Measurements from ENCODE around the gene TENM4. TPM values are rescaled to one million over a fixed set of nuclear protein-coding genes. Genes with fewer than 3 reads are reported as not detected.

Gene TENM4
- total RNA-seq, 4 donors from 2014 or later = 0.88 to 61.5 (median 4.0) TPM

DNA sequence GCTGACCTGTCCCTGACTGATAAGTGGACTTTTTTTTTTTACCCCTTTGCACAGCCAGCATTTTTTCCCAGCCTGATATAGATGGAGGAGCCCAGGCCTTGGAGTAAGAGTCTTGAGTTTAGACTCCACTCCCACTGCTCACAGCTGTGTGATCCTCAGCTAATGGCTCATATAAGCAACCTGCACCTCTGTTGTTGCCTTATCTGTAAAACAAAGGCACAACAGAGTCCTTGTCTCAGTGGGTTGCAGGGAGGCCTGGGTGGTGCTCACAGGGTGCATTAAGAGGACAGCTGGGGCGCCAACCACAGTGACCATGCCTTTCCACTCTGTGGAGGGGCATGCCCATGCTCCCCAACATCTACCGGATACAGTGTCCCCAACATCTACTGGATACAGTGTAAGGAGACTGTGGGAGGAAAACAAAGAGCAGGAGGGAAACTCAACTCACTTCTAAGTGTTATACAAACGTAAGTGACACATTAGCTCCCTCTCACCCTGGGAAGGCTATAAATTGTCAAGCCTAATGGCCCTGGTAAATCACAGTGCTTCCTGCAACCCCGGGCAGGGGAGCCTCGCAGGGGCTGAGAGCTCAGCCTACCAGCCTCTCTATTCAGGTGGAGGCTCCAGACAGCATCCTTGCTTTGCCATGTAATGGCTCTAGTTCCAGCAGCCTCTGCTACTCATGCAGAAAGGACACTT is 109.5 kb downstream of the TENM4 start:
- no peak for TF ChIP-seq POLR2A (IDR thresholded peaks at IDR 0.05)
- TF ChIP-seq, protein P1, sequence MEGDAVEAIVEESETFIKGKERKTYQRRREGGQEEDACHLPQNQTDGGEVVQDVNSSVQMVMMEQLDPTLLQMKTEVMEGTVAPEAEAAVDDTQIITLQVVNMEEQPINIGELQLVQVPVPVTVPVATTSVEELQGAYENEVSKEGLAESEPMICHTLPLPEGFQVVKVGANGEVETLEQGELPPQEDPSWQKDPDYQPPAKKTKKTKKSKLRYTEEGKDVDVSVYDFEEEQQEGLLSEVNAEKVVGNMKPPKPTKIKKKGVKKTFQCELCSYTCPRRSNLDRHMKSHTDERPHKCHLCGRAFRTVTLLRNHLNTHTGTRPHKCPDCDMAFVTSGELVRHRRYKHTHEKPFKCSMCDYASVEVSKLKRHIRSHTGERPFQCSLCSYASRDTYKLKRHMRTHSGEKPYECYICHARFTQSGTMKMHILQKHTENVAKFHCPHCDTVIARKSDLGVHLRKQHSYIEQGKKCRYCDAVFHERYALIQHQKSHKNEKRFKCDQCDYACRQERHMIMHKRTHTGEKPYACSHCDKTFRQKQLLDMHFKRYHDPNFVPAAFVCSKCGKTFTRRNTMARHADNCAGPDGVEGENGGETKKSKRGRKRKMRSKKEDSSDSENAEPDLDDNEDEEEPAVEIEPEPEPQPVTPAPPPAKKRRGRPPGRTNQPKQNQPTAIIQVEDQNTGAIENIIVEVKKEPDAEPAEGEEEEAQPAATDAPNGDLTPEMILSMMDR (IDR thresholded peaks at IDR 0.05) = no peak
- Histone ChIP-seq H3K4me3 (no peak overlapping the region), H3K9me3 (no peaks in the 10 kb centered on the region), H3K27me3 (no peaks in the 10 kb centered on the region), H3K27ac (no peak overlapping the region), H3K36me3 (no peaks in the 10 kb centered on the region), H3K4me1 (no peaks in the 10 kb centered on the region)
- intact Hi-C loops (cut with DNase I; ENCODE audit: low total_unique reads) = no loop called here
- DNase-seq = no peak

DNA sequence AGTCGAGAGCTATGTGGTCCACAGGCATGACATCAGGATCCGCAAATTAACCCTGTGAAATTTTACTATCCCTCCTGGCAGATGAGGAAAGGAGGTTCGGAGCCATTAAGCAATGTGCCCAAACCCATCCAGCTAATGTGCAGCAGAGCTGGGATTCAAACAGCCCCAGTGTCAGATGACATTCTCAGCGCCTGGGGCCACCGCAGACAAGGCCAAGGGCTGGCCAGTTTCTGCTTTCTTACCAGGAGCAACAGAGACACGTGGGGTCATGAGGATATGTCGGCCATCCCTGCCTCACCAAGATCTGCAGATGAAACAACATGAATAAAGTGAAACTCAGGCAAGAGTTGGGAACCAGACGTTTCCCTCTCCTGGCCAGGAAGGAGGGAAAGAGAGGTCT is 110.2 kb downstream of the TENM4 start:
- Histone ChIP-seq H3K4me1 (no peaks in the 10 kb centered on the region), H3K27me3 (no peaks in the 10 kb centered on the region), H3K4me3 (no peak overlapping the region), H3K27ac (no peak overlapping the region), H3K9me3 (no peaks in the 10 kb centered on the region), H3K36me3 (no peaks in the 10 kb centered on the region)
- intact Hi-C loops (cut with DNase I; ENCODE audit: low total_unique reads) = no loop called here
- DNase-seq = no peak
- TF ChIP-seq POLR2A (IDR thresholded peaks at IDR 0.05) = no peak
- TF ChIP-seq, protein P1 (IDR thresholded peaks at IDR 0.05) = no peak

DNA sequence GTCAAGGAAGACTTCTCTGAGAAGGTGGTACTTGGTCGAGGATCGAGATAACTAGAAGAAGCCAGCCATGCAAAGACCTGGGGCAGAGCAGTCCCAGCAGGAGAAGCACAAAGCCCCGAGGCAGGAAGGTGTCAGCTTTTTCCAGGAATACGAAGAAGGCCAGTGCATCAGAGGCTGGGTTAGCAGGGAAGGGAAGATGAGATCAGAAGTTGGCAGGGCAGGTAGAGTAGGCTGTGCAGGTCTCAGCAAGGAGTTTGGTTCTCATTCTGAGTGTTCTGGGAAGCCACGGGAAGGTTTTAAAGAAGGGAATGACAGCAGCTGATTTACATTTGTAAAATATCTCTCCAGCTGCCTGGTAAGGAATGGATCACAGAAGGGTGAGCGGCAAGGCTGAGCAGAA is 111.3 kb downstream of the TENM4 start:
- intact Hi-C loops (cut with DNase I; ENCODE audit: low total_unique reads) = no loop called here
- TF ChIP-seq POLR2A (IDR thresholded peaks at IDR 0.05) = no peak
- TF ChIP-seq, protein P1 (IDR thresholded peaks at IDR 0.05) = no peak
- no peak for DNase-seq
- Histone ChIP-seq H3K36me3 (no peaks in the 10 kb centered on the region), H3K4me1 (no peaks in the 10 kb centered on the region), H3K9me3 (no peaks in the 10 kb centered on the region), H3K27me3 (no peaks in the 10 kb centered on the region), H3K27ac (no peak overlapping the region), H3K4me3 (no peak overlapping the region)

DNA sequence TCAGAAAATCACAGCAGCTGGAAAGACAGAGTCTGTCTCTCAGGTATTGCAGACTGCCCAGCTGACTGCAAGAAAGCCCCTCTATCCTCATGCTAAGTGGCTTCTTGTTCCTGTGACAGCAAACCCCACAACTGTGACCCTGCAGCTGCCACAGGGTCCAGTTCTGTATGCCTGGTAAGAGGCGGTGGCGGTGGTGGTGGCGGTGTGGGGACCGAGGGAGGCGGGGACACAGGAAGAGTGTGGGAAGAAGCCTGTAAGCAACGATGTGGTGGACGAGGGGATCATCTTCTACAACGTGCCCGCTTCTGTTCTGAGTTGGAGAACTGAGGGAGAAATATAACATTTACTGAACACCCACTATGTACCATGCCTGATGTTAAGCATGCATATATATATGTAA is 112.4 kb downstream of the TENM4 start:
- H3K9me3 ChIP-seq = no peaks in the 10 kb centered on the region
- H3K27ac ChIP-seq = no peak overlapping the region
- no peak for DNase-seq
- no peaks in the 10 kb centered on the region for H3K27me3 ChIP-seq
- intact Hi-C loops (cut with DNase I; ENCODE audit: low total_unique reads) = no loop called here
- H3K36me3 ChIP-seq = no peaks in the 10 kb centered on the region
- H3K4me3 ChIP-seq = no peak overlapping the region
- TF ChIP-seq, protein P1 (IDR thresholded peaks at IDR 0.05) = no peak
- no peak for TF ChIP-seq POLR2A (IDR thresholded peaks at IDR 0.05)
- H3K4me1 ChIP-seq = no peaks in the 10 kb centered on the region

DNA sequence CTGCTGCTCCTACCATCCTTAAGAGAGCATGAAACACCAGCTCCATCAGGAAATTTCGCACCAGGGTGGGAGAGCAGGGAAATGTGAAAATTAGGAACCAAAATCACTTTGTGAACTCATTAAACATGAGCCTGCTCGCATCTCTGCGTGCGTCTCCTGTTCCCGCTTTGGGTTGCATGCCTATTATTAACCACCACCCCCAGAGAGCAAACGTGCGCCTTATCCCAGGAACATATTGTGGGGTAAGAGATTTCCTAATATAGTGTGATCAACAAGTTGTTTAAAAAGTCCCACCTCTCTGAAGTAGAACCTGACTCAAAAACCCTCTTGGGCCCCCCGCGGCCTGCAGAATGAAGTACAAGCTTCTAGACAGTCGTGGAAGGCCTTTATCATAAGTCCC is 115.0 kb downstream of the TENM4 start:
- Histone ChIP-seq H3K27ac (no peak overlapping the region), H3K27me3 (no peaks in the 10 kb centered on the region), H3K4me3 (no peak overlapping the region), H3K9me3 (no peaks in the 10 kb centered on the region), H3K4me1 (no peaks in the 10 kb centered on the region), H3K36me3 (no peaks in the 10 kb centered on the region)
- TF ChIP-seq, protein P1 (IDR thresholded peaks at IDR 0.05) = no peak
- no peak for TF ChIP-seq POLR2A (IDR thresholded peaks at IDR 0.05)
- DNase-seq = no peak
- intact Hi-C loops (cut with DNase I; ENCODE audit: low total_unique reads) = no loop called here

Measured in uterus (tissue), 4 donors.